T-cell (primary cell): ENCODE measurements around the gene PHTF1. TPM values are rescaled to one million over a fixed set of nuclear protein-coding genes. Genes with fewer than 3 reads are reported as not detected.

Source experiments
- total RNA-seq, 35 experiments: library from RNA in 6 of 35; stranded (reverse) in 6 of 35; fragments of 120-200 nt in 1 of 35; gene quantifications; one replicate each; pipeline versions ENCODE4 v1.2.1 to v1.2.4 and lab custom pipeline; 2013 to 2026

The PHTF1 gene
- total RNA-seq, 5 donors from 2014 or later (not counting 1 experiment from before 2014, with no cell fraction given), result 5.9 to 10.5 (median 9.2) TPM

Other genes starting within 250 kb of the PHTF1 start
- gene RSBN1, start 53.0 kb upstream of the PHTF1 start, total RNA-seq, result 10 to 100 TPM; 43.9 to 49.9 (median 45.1) TPM
- 10 to 100 TPM; 25.6 to 45.9 (median 26.6) TPM for gene PTPN22, start 112.2 kb upstream of the PHTF1 start, total RNA-seq
- 1 to 10 TPM; 1.2 to 5.8 (median 1.7) TPM for gene BCL2L15, start 128.1 kb upstream of the PHTF1 start, total RNA-seq
- 10 to 100 TPM; 57.8 to 66.4 (median 61.5) TPM for gene AP4B1, start 145.3 kb upstream of the PHTF1 start, total RNA-seq
- gene DCLRE1B, start 145.8 kb upstream of the PHTF1 start, total RNA-seq, result 1 to 10 TPM; 5.6 to 6.1 (median 5.9) TPM
- 100 to 1,000 TPM in 4 of 5 donors, 10 to 100 TPM in 1; 99.5 to 189 (median 103) TPM for gene HIPK1, start 169.8 kb upstream of the PHTF1 start, total RNA-seq
- gene OLFML3, start 220.0 kb upstream of the PHTF1 start, total RNA-seq, result 1 to 10 TPM in 1 of 5 donors, under 1 TPM in 4; 0.23 to 1.2 (median 0.63) TPM